MCF 10A (cell line): ENCODE measurements around the gene MANSC1. TPM values are rescaled to one million over a fixed set of nuclear protein-coding genes. Genes with fewer than 3 reads are reported as not detected.
"Not testable (repeated sequence)": the region's sequence is repeated elsewhere in the genome, so short reads cannot be mapped to it uniquely, and the experiment has no call there.

Source experiments
- BruUV-seq: library from RNA; stranded (reverse); fragments of 400-500 nt; replicated peaks from 2 replicates; lab custom pipeline; 2021; lab: Mats Ljungman, UMichigan
- CTCF ChIA-PET: fragments of 300-600 bp; sonication (Branson Sonifier 250); formaldehyde crosslinking; extraction: SDS; loops from one replicate; lab custom pipeline; 2021; ENCODE audit warnings: antibody characterized with exemption, inconsistent platforms; lab: Yijun Ruan, JAX
- POLR2A ChIA-PET: fragments of 300-600, 350-650 bp; sonication (Branson Sonifier 250); formaldehyde crosslinking; extraction: SDS; loops from one replicate; lab custom pipeline; 2020; ENCODE audit warnings: antibody characterized with exemption, inconsistent platforms; lab: Yijun Ruan, JAX
- DNase-seq: peaks from one replicate; pipeline ENCODE4 v3.0.0-alpha.2; 2018; ENCODE audit not compliant: unreplicated experiment
- H3K27ac Mint-ChIP-seq: one replicate; pipeline ENCODE4 v1.8.0; 2022; ENCODE audit warnings: mild to moderate bottlenecking, low read depth, mixed read lengths; ENCODE audit not compliant: unreplicated experiment
- H3K27me3 Mint-ChIP-seq: one replicate; pipeline ENCODE4 v1.8.0; 2022; ENCODE audit warnings: mixed read lengths; ENCODE audit not compliant: insufficient read depth, unreplicated experiment
- H3K36me3 Mint-ChIP-seq: one replicate; pipeline ENCODE4 v1.8.0; 2022; ENCODE audit warnings: mild to moderate bottlenecking, moderate library complexity, mixed read lengths; ENCODE audit not compliant: insufficient read depth, unreplicated experiment
- H3K4me1 Mint-ChIP-seq: one replicate; pipeline ENCODE4 v1.8.0; 2022; ENCODE audit warnings: mixed read lengths; ENCODE audit not compliant: insufficient read depth, unreplicated experiment
- H3K4me3 Mint-ChIP-seq: one replicate; pipeline ENCODE4 v1.8.0; 2022; ENCODE audit warnings: mild to moderate bottlenecking, moderate library complexity, mixed read lengths; ENCODE audit not compliant: unreplicated experiment
- H3K9me3 Mint-ChIP-seq: one replicate; pipeline ENCODE4 v1.8.0; 2022; ENCODE audit warnings: mixed read lengths; ENCODE audit not compliant: unreplicated experiment
- CTCF ChIP-seq: fragments of 200-600 bp; IDR thresholded peaks from one replicate; pipeline ENCODE4 v1.8.0; 2022; ENCODE audit warnings: antibody characterized with exemption, mild to moderate bottlenecking; ENCODE audit not compliant: unreplicated experiment
- intact Hi-C: fragments of 100-400 bp; cut with micrococcal nuclease; formaldehyde crosslinking; loops from 2 replicates; pipeline ENCODE4 v1.14.1; 2022
- total RNA-seq: library from RNA; stranded (reverse); gene quantifications from 2 replicates; pipeline ENCODE4 v1.2.3, GENCODE V29; 2022

MANSC1 gene
- total RNA-seq, 1 experiment from 2014 or later: 10.1 TPM

- Mint-ChIP-seq H3K9me3 (no peaks in the 10 kb centered on the region), H3K4me1 (no peaks in the 10 kb centered on the region), H3K27me3 (no peaks in the 10 kb centered on the region), H3K4me3 (no peak overlapping the region), H3K36me3 (no peaks in the 10 kb centered on the region), H3K27ac (no peak overlapping the region)
- intact Hi-C loops: no loop called here
- ChIA-PET CTCF (interaction anchor here (0.6 kb wide), 1 partner anchor 478 kb away, joined by 3 read pairs; no protein-coding TSS in a partner anchor), POLR2A (no interaction called here)
- BruUV-seq: no TSS peak
- no peak for TF ChIP-seq CTCF
- DNase-seq: no peak
These were observed 3.8 kb upstream of the MANSC1 start for GRCh38 chr12:12353807-12354206.

- ChIA-PET CTCF (no interaction called here), POLR2A (no interaction called here)
- no peaks in the 10 kb centered on the region for H3K36me3 Mint-ChIP-seq
- no peak for DNase-seq
- BruUV-seq: no TSS peak
- no peak for TF ChIP-seq CTCF
- intact Hi-C loops: no loop called here
- H3K9me3 Mint-ChIP-seq: no peaks in the 10 kb centered on the region
- H3K27me3 Mint-ChIP-seq: no peaks in the 10 kb centered on the region
- no peak overlapping the region for H3K4me3 Mint-ChIP-seq
- H3K27ac Mint-ChIP-seq: no peak overlapping the region
- H3K4me1 Mint-ChIP-seq: no peaks in the 10 kb centered on the region
These were observed 3.2 kb upstream of the MANSC1 start for GRCh38 chr12:12353276-12353675.

GRCh38 chr12:12351468-12352185, 1.6 kb upstream of the MANSC1 start:
- H3K36me3 Mint-ChIP-seq, DNase-seq, H3K9me3 Mint-ChIP-seq, H3K27ac Mint-ChIP-seq, intact Hi-C loops, BruUV-seq, H3K4me3 Mint-ChIP-seq, H3K4me1 Mint-ChIP-seq, H3K27me3 Mint-ChIP-seq: not testable (repeated sequence)
- ChIA-PET POLR2A (interaction anchor here (1.1 kb wide), 1 partner anchor 86 kb away, joined by 3 read pairs; no protein-coding TSS in a partner anchor), CTCF (interaction anchor here (0.6 to 1.2 kb wide), 6 partner anchors 7 to 1702 kb away, joined by 3 to 5 read pairs (median 3); no protein-coding TSS in a partner anchor)

- H3K4me3 Mint-ChIP-seq: peak overlapping the region; percentile 59
- H3K9me3 Mint-ChIP-seq: no peaks in the 10 kb centered on the region
- POLR2A ChIA-PET: interaction anchor here (1.1 to 1.3 kb wide), 2 partner anchors 15 to 86 kb away, joined by 3 read pairs; no protein-coding TSS in a partner anchor
- DNase-seq: no peak
- H3K27ac Mint-ChIP-seq: no peak overlapping the region
- H3K4me1 Mint-ChIP-seq: no peaks in the 10 kb centered on the region
- H3K27me3 Mint-ChIP-seq: no peaks in the 10 kb centered on the region
- TF ChIP-seq CTCF: no peak
- CTCF ChIA-PET: interaction anchor here (0.6 to 1.2 kb wide), 4 partner anchors 8 to 620 kb away, joined by 3 to 5 read pairs (median 3); no protein-coding TSS in a partner anchor
- no peaks in the 10 kb centered on the region for H3K36me3 Mint-ChIP-seq
- intact Hi-C loops: no loop called here
- BruUV-seq: no TSS peak
These were observed 924 bp upstream of the MANSC1 start for GRCh38 chr12:12350868-12351463.
